HepG2 (cell line): Measurements from ENCODE around the gene ZNF433. TPM values are rescaled to one million over a fixed set of nuclear protein-coding genes. Genes with fewer than 3 reads are reported as not detected.
A peak's percentile ranks its signal among the peaks of the same experiment; 100 is the strongest.

Experiments used
- ATAC-seq: fragments of 200-7000 bp; cut with Tn5 transposase; 3 replicates; pipeline ENCODE4 v1.9.1; 2020; ENCODE audit warnings: mild to moderate bottlenecking, moderate library complexity
- BruUV-seq: library from RNA; stranded (reverse); fragments of 400-500 nt; replicated peaks from 2 replicates; lab custom pipeline; 2021; lab: Mats Ljungman, UMichigan
- CTCF ChIA-PET: fragments of 300-600 bp; formaldehyde crosslinking; extraction: SDS; loops from one replicate; lab custom pipeline; 2021; ENCODE audit warnings: low total read pairs, inconsistent platforms, low intra/inter-chr PET ratio; lab: Yijun Ruan, JAX
- POLR2A ChIA-PET: fragments of 350-600 bp; sonication (Branson Sonifier 250); formaldehyde crosslinking; loops from one replicate; lab custom pipeline; 2020; ENCODE audit warnings: antibody characterized with exemption, inconsistent platforms; lab: Yijun Ruan, JAX
- DNase-seq: peaks from one replicate; pipeline ENCODE4 v3.0.0-alpha.2; 2015; ENCODE audit warnings: low spot score
- FAIRE-seq: peaks from 3 replicates; lab custom pipeline; 2011; peaks lifted over from hg19 to GRCh38; lab: Jason Lieb, UNC
- H2AFZ ChIP-seq: one replicate; pipeline ENCODE4 v1.6.1; 2011; ENCODE audit warnings: low read length, inconsistent platforms
- H3K27ac ChIP-seq: fragments of 300-600 bp; 3 replicates; pipeline ENCODE4 v1.8.0; 2011; ENCODE audit warnings: mixed run types, mild to moderate bottlenecking, mixed read lengths, low read length, inconsistent platforms; ENCODE audit not compliant: insufficient read depth; ENCODE audit errors: extremely low read length
- H3K27me3 ChIP-seq, 2 experiments: fragments of 200-600 bp in 1 of 2; 2 replicates in 1 of 2; 3 replicates in 1 of 2; pipeline versions ENCODE4 v1.6.0 to v1.8.0; 2011; ENCODE audit warnings: low read length in 2 of 2, mild to moderate bottlenecking in 2 of 2, moderate library complexity in 2 of 2, inconsistent platforms in 1 of 2; ENCODE audit not compliant: insufficient read depth in 2 of 2, control insufficient read depth in 1 of 2
- H3K36me3 ChIP-seq, 2 experiments: fragments of 200-600 bp in 1 of 2; replicated peaks in 1 of 2; 2 replicates in 1 of 2; 3 replicates in 1 of 2; pipeline versions ENCODE4 v1.5.1 to v1.8.0; 2011; ENCODE audit warnings: low read length in 2 of 2, inconsistent platforms in 1 of 2; ENCODE audit not compliant: insufficient read depth in 2 of 2, control insufficient read depth in 1 of 2
- H3K4me1 ChIP-seq: 2 replicates; pipeline ENCODE4 v1.5.1; 2012; ENCODE audit warnings: low read length, inconsistent platforms; ENCODE audit not compliant: insufficient read depth
- H3K4me2 ChIP-seq: 2 replicates; pipeline ENCODE4 v1.6.0; 2011; ENCODE audit warnings: low read depth, low read length, inconsistent platforms
- H3K4me3 ChIP-seq, 3 experiments: fragments of 200-600 bp in 1 of 3; sonication (generic), shearing (Covaris generic) in 1 of 3; replicated peaks in 1 of 3; 2 replicates each; pipeline ENCODE4 v1.5.1; 2011 to 2016; ENCODE audit warnings: low read length in 3 of 3, inconsistent platforms in 2 of 3, low read depth in 2 of 3, mild to moderate bottlenecking in 2 of 3, control low read depth in 1 of 3, mixed read lengths in 1 of 3; ENCODE audit not compliant: insufficient read depth in 1 of 3
- H3K79me2 ChIP-seq: one replicate; pipeline ENCODE4 v1.6.1; 2011; ENCODE audit warnings: low read length, inconsistent platforms; ENCODE audit not compliant: insufficient read depth
- H3K9ac ChIP-seq: 2 replicates; pipeline ENCODE4 v1.6.0; 2011; ENCODE audit warnings: mild to moderate bottlenecking, low read depth, low read length, inconsistent platforms; ENCODE audit not compliant: insufficient read depth
- H3K9me3 ChIP-seq: 2 replicates; pipeline ENCODE4 v1.5.1; 2012; ENCODE audit warnings: mild to moderate bottlenecking, low read length
- H4K20me1 ChIP-seq: 2 replicates; pipeline ENCODE4 v1.6.0; 2011; ENCODE audit warnings: inconsistent platforms, mild to moderate bottlenecking, low read length, moderate library complexity; ENCODE audit not compliant: insufficient read depth
- CHD2 ChIP-seq: IDR thresholded peaks from 2 replicates; pipeline ENCODE4 v1.6.1; 2011; ENCODE audit warnings: low read depth, low read length, improper control_type of control experiment
- RFX5 ChIP-seq: IDR thresholded peaks from 2 replicates; pipeline ENCODE4 v1.6.1; 2011; ENCODE audit warnings: low read depth, low read length, improper control_type of control experiment
- WGBS: methylation state at CpG from one replicate; pipeline ENCODE4 v1.1.6; 2017; ENCODE audit warnings: low lambda C conversion rate; 5-methylcytosine and 5-hydroxymethylcytosine counted together
- in situ Hi-C: cut with HindIII; loops from 2 replicates; pipeline ENCODE4 v1.10.0; 2017; ENCODE audit warnings: low pct_unique_long_range_greater_than_20kb; ENCODE audit not compliant: extremely low pct_ligation_motif_present
- intact Hi-C: fragments of 100-400 bp; cut with micrococcal nuclease; formaldehyde crosslinking; loops from one replicate; pipeline ENCODE4 v1.10.0; 2022; ENCODE audit not compliant: unreplicated experiment
- polyA plus RNA-seq, 8 experiments: library from polyadenylated mRNA; depleted of rRNA in 3 of 8; stranded (reverse) in 7 of 8; unstranded in 1 of 8; fragments of >200 nt; fragmentation: Illumina TruSeq in 4 of 8; extraction: Trizol in 4 of 8; gene quantifications; 2 replicates each; pipeline versions ENCODE4 v1.2.1 to v1.2.3, GENCODE V29; 2011 to 2016; ENCODE audit warnings: low read depth in 4 of 8, missing spikeins in 1 of 8, mixed read lengths in 1 of 8; ENCODE audit not compliant: insufficient read depth in 1 of 8
- total RNA-seq, 5 experiments: library from RNA; depleted of rRNA; stranded (reverse); fragments of >200 nt; fragmentation: Illumina TruSeq; extraction: Trizol; gene quantifications; 2 replicates each; pipeline ENCODE4 v1.2.3, GENCODE V29; 2016; ENCODE audit warnings: low read depth in 1 of 5
- TF ChIP-seq, protein P1 (sequence below): sonication (generic); formaldehyde crosslinking; IDR thresholded peaks from 2 replicates; pipeline ENCODE4 v1.5.0; 2020; ENCODE audit warnings: mild to moderate bottlenecking, missing genetic modification reagents
- TF ChIP-seq, protein P2 (sequence below): IDR thresholded peaks from 2 replicates; pipeline ENCODE4 v1.6.1; 2012; ENCODE audit warnings: low read length, improper control_type of control experiment

The ZNF433 gene
- total and polyA plus RNA-seq, 2 of the 13 experiments (the other 11 are each of a cell fraction or from before 2014, with no cell fraction given): 1.8 to 4.9 TPM

DNA sequence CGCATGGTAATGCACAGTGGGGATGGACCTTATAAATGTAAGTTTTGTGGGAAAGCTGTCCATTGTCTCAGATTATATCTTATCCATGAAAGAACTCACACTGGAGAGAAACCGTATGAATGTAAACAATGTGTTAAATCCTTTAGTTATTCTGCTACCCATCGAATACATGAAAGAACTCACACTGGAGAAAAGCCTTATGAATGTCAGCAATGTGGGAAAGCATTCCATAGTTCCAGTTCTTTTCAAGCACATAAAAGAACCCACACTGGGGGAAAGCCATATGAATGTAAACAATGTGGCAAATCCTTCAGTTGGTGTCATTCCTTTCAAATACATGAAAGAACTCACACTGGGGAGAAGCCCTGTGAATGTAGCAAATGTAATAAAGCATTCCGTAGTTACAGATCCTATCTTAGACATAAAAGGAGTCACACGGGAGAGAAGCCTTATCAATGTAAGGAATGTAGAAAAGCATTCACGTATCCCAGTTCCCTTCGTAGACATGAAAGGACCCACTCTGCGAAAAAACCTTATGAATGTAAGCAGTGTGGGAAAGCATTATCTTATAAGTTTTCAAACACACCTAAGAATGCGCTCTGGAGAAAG lies 56.9 kb downstream of the ZNF433 start:
- ChIA-PET CTCF (no interaction called here), POLR2A (no interaction called here)
- Histone ChIP-seq H4K20me1 (no peaks in the 10 kb centered on the region), H3K4me3 (no peak overlapping the region), H3K79me2 (no peaks in the 10 kb centered on the region), H3K9me3 (peaks cover 16% of the 10 kb centered on the region), H2AFZ (no peak overlapping the region), H3K9ac (no peak overlapping the region), H3K36me3 (no peaks in the 10 kb centered on the region), H3K27ac (no peak overlapping the region), H3K4me1 (no peaks in the 10 kb centered on the region), H3K27me3 (no peaks in the 10 kb centered on the region), H3K4me2 (no peak overlapping the region)
- no peak for FAIRE-seq
- WGBS: 71% methylated on average over 9 of the region's 9 CpGs
- no peak for ATAC-seq
- no peak for TF ChIP-seq CHD2
- TF ChIP-seq, protein P1, sequence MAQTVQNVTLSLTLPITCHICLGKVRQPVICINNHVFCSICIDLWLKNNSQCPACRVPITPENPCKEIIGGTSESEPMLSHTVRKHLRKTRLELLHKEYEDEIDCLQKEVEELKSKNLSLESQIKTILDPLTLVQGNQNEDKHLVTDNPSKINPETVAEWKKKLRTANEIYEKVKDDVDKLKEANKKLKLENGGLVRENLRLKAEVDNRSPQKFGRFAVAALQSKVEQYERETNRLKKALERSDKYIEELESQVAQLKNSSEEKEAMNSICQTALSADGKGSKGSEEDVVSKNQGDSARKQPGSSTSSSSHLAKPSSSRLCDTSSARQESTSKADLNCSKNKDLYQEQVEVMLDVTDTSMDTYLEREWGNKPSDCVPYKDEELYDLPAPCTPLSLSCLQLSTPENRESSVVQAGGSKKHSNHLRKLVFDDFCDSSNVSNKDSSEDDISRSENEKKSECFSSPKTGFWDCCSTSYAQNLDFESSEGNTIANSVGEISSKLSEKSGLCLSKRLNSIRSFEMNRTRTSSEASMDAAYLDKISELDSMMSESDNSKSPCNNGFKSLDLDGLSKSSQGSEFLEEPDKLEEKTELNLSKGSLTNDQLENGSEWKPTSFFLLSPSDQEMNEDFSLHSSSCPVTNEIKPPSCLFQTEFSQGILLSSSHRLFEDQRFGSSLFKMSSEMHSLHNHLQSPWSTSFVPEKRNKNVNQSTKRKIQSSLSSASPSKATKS (CRISPR knock-in tag): no peak
- intact Hi-C loops (no loop called here), in situ Hi-C loops (no loop called here)
- DNase-seq: peak; percentile 17
- BruUV-seq: no TSS peak

GRCh38 chr19:11973019-11973810 lies 62.3 kb downstream of the ZNF433 start:
- ChIA-PET CTCF (no interaction called here), POLR2A (no interaction called here)
- peak; percentile 68 for TF ChIP-seq RFX5
- TF ChIP-seq, protein P2, sequence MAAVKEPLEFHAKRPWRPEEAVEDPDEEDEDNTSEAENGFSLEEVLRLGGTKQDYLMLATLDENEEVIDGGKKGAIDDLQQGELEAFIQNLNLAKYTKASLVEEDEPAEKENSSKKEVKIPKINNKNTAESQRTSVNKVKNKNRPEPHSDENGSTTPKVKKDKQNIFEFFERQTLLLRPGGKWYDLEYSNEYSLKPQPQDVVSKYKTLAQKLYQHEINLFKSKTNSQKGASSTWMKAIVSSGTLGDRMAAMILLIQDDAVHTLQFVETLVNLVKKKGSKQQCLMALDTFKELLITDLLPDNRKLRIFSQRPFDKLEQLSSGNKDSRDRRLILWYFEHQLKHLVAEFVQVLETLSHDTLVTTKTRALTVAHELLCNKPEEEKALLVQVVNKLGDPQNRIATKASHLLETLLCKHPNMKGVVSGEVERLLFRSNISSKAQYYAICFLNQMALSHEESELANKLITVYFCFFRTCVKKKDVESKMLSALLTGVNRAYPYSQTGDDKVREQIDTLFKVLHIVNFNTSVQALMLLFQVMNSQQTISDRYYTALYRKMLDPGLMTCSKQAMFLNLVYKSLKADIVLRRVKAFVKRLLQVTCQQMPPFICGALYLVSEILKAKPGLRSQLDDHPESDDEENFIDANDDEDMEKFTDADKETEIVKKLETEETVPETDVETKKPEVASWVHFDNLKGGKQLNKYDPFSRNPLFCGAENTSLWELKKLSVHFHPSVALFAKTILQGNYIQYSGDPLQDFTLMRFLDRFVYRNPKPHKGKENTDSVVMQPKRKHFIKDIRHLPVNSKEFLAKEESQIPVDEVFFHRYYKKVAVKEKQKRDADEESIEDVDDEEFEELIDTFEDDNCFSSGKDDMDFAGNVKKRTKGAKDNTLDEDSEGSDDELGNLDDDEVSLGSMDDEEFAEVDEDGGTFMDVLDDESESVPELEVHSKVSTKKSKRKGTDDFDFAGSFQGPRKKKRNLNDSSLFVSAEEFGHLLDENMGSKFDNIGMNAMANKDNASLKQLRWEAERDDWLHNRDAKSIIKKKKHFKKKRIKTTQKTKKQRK: no peak
- intact Hi-C loops (no loop called here), in situ Hi-C loops (no loop called here)
- H3K4me1 ChIP-seq: no peaks in the 10 kb centered on the region
- H2AFZ ChIP-seq: no peak overlapping the region
- FAIRE-seq (no peak), ATAC-seq (no peak), DNase-seq (no peak)
- H4K20me1 ChIP-seq: no peaks in the 10 kb centered on the region
- H3K27ac ChIP-seq: no peak overlapping the region
- WGBS: 53% methylated on average over 5 of the region's 5 CpGs
- no peak overlapping the region for H3K4me2 ChIP-seq
- H3K9ac ChIP-seq: no peak overlapping the region
- no peaks in the 10 kb centered on the region for H3K79me2 ChIP-seq
- no TSS peak for BruUV-seq
- H3K27me3 ChIP-seq: no peaks in the 10 kb centered on the region
- H3K9me3 ChIP-seq: no peaks in the 10 kb centered on the region
- no peaks in the 10 kb centered on the region for H3K36me3 ChIP-seq
- H3K4me3 ChIP-seq: no peak overlapping the region
